ENCODE measurements around the gene DNER.

GRCh38 chr2:229501051-229501794 lies 213.1 kb downstream of the DNER start:
- TF ChIP-seq, protein P1, sequence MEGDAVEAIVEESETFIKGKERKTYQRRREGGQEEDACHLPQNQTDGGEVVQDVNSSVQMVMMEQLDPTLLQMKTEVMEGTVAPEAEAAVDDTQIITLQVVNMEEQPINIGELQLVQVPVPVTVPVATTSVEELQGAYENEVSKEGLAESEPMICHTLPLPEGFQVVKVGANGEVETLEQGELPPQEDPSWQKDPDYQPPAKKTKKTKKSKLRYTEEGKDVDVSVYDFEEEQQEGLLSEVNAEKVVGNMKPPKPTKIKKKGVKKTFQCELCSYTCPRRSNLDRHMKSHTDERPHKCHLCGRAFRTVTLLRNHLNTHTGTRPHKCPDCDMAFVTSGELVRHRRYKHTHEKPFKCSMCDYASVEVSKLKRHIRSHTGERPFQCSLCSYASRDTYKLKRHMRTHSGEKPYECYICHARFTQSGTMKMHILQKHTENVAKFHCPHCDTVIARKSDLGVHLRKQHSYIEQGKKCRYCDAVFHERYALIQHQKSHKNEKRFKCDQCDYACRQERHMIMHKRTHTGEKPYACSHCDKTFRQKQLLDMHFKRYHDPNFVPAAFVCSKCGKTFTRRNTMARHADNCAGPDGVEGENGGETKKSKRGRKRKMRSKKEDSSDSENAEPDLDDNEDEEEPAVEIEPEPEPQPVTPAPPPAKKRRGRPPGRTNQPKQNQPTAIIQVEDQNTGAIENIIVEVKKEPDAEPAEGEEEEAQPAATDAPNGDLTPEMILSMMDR (IDR thresholded peaks at IDR 0.05) = no peak
- TF ChIP-seq MYC (IDR thresholded peaks at IDR 0.05; ENCODE audit: borderline replicate concordance, low read length) (no peak), ZFP36 (IDR thresholded peaks at IDR 0.05; ENCODE audit: borderline replicate concordance, partially characterized antibody) (no peak), CEBPB (IDR thresholded peaks at IDR 0.05) (no peak), BCL3 (IDR thresholded peaks at IDR 0.05) (no peak), RAD21 (conservative IDR thresholded peaks at IDR 0.05 in 1 of 2, IDR thresholded peaks at IDR 0.05 in 1 of 2) (no peak), RFX5 (IDR thresholded peaks at IDR 0.05) (no peak), POLR2AphosphoS2 (conservative IDR thresholded peaks at IDR 0.05; ENCODE audit: low read length) (no peak), POLR2A (IDR thresholded peaks at IDR 0.05; ENCODE audit: low read length) (no peak)
